DOHH2 (cell line): ENCODE data around the gene PGAM1.
"Not testable (repeated sequence)": the region's sequence is repeated elsewhere in the genome, so short reads cannot be mapped to it uniquely, and the experiment has no call there.

ENCODE experiments used
- H3F3A ChIP-seq: fragments of 200-600 bp; sonication (generic), shearing (Covaris generic); 2 replicates; pipeline ENCODE4 v1.6.0; 2016; ENCODE audit warnings: antibody characterized with exemption, mild to moderate bottlenecking; ENCODE audit not compliant: control insufficient read depth, insufficient read depth
- H3K27ac ChIP-seq: fragments of 200-600 bp; sonication (generic); 2 replicates; pipeline ENCODE4 v1.5.1; 2014; ENCODE audit warnings: low read depth, mild to moderate bottlenecking, low read length, moderate library complexity
- H3K27me3 ChIP-seq: fragments of 200-600 bp; sonication (generic); 2 replicates; pipeline ENCODE4 v1.6.1; 2014; ENCODE audit warnings: mild to moderate bottlenecking, low read length, mixed read lengths; ENCODE audit not compliant: control insufficient read depth
- H3K36me3 ChIP-seq: fragments of 200-600 bp; sonication (generic); 2 replicates; pipeline ENCODE4 v1.6.1; 2014; ENCODE audit warnings: mild to moderate bottlenecking, low read length, moderate library complexity, mixed read lengths; ENCODE audit not compliant: control insufficient read depth
- H3K4me1 ChIP-seq: fragments of 200-600 bp; sonication (generic); 2 replicates; pipeline ENCODE4 v1.6.1; 2014; ENCODE audit warnings: mild to moderate bottlenecking, low read length, mixed read lengths; ENCODE audit not compliant: control insufficient read depth
- H3K4me2 ChIP-seq: fragments of 200-600 bp; sonication (generic); 2 replicates; pipeline ENCODE4 v1.6.0; 2014; ENCODE audit warnings: mild to moderate bottlenecking, low read length, moderate library complexity
- H3K4me3 ChIP-seq: fragments of 200-600 bp; sonication (generic); 2 replicates; pipeline ENCODE4 v1.5.1; 2014; ENCODE audit warnings: mild to moderate bottlenecking, low read length, mixed read lengths
- H3K79me2 ChIP-seq: fragments of 200-600 bp; sonication (generic); 2 replicates; pipeline ENCODE4 v1.6.1; 2014; ENCODE audit warnings: mild to moderate bottlenecking, low read length, mixed read lengths; ENCODE audit not compliant: control insufficient read depth
- H3K9me2 ChIP-seq: fragments of 200-600 bp; sonication (generic); replicated peaks from 2 replicates; pipeline ENCODE4 v1.6.1; 2014; ENCODE audit warnings: mild to moderate bottlenecking, low read length, mixed read lengths; ENCODE audit not compliant: control insufficient read depth
- H3K9me3 ChIP-seq: fragments of 200-600 bp; sonication (generic); 2 replicates; pipeline ENCODE4 v1.6.1; 2014; ENCODE audit warnings: antibody characterized with exemption, low read length, mixed read lengths; ENCODE audit not compliant: control insufficient read depth, insufficient read depth
- H4K20me1 ChIP-seq: fragments of 200-600 bp; sonication (generic); 2 replicates; pipeline ENCODE4 v1.6.0; 2014; ENCODE audit warnings: low read depth, mild to moderate bottlenecking, antibody characterized with exemption, low read length, moderate library complexity; ENCODE audit not compliant: control insufficient read depth, insufficient read depth
- CTCF ChIP-seq: fragments of 200-600 bp; sonication (generic); IDR thresholded peaks from one replicate; pipeline ENCODE4 v1.5.1; 2014; ENCODE audit warnings: antibody characterized with exemption, mild to moderate bottlenecking, low read depth, low read length; ENCODE audit not compliant: poor library complexity, severe bottlenecking
- EZH2phosphoT487 ChIP-seq: fragments of 200-600 bp; sonication (generic); IDR thresholded peaks from 2 replicates; pipeline ENCODE4 v1.6.1; 2017; ENCODE audit warnings: borderline replicate concordance, mild to moderate bottlenecking, antibody characterized with exemption, low read length, moderate library complexity, mixed read lengths

Gene PGAM1

DNA sequence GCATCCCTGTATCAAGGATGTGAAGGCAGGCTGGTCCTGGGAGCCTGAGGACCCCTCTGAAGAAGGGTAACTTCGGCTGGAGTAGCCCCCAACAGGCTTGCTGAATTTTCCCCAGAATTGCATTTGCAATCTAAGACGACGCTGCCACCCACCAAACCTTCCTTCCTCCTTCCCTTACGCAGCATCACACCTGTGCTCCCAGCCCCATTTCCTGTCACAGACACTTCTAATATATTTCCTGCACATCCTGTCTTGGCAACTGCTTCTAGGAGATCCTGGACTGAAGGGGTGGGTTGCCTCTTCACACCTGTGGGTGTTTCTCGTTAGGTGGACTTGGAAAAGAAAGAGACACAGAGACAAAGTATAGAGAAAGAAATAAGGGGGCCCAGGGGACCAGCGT lies 9.4 kb upstream of the PGAM1 start:
- no peaks in the 10 kb centered on the region for H3K9me3 ChIP-seq
- peaks cover 38% of the 10 kb centered on the region for H3K4me1 ChIP-seq
- no peaks in the 10 kb centered on the region for H3K79me2 ChIP-seq
- peak overlapping the region; percentile 54 for H3K4me2 ChIP-seq
- H3K9me2 ChIP-seq, result no peaks in the 10 kb centered on the region
- H3F3A ChIP-seq, result peaks cover 6% of the 10 kb centered on the region
- no peaks in the 10 kb centered on the region for H4K20me1 ChIP-seq
- no peak overlapping the region for H3K27ac ChIP-seq
- no peaks in the 10 kb centered on the region for H3K27me3 ChIP-seq
- H3K36me3 ChIP-seq, result no peaks in the 10 kb centered on the region
- TF ChIP-seq EZH2phosphoT487 (no peak), CTCF (no peak)
- H3K4me3 ChIP-seq, result peak overlapping the region; percentile 20

DNA sequence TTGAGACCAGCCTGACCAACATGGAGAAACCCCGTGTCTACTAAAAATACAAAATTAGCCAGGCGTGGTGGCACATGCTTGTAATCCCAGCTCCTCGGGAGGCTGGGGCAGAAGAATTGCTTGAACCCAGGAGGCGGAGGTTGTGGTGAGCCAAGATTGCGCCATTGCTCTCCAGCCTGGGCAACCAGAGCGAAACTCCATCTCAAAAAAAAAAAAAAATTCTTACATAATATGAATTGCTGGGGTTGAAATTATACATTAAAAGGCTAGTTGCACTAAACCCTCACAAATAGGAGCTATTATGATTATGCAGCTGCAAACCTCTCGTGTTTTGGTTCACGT lies 2.3 kb upstream of the PGAM1 start:
- H3K4me1 ChIP-seq, result peaks cover 41% of the 10 kb centered on the region
- not testable (repeated sequence) for H3K27me3 ChIP-seq, H3K4me2 ChIP-seq, H3K4me3 ChIP-seq, H3K9me2 ChIP-seq, H3K9me3 ChIP-seq, H3K27ac ChIP-seq
- peaks cover 16% of the 10 kb centered on the region for H4K20me1 ChIP-seq
- H3F3A ChIP-seq, result peaks cover 25% of the 10 kb centered on the region
- H3K79me2 ChIP-seq, result peaks cover 34% of the 10 kb centered on the region
- peaks cover 26% of the 10 kb centered on the region for H3K36me3 ChIP-seq

DNA sequence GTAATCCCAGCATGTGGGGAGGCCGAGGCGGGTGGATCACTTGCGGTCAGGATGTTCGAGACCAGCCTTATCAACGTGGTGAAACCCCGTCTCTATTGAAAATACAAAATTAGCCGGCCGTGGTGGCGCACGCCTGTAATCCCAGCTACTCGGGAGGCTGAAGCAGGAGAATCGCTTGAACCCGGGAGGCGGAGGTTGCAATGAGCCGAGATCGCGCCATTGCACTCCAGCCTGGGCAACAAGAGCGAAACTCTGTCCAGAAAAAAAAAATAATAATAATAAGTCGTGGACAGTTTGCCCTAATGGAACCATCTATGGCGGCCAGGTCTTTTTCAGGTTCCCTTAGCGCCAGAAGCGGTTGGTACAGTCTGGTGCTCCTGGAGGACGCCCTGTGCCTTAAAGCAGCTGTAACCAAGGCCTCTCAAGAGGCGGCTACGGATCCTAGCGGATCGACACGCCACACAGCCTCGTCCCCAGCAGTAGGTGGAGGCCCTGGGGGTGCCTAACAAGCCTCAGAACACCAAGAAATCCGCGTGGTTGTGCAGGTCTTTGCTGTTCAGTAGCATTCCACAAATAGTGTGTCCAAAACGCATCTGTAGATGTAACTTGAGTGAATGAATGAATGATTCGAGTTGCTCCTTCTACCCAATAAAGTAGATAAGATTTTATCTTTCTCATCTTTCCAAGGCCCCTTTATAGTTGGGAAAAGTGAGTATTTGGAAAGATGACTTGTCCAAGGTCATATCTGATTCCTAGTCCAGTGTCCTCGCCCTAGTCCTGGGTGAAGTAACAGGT lies 982 bp downstream of the PGAM1 start:
- peak overlapping the region; percentile 82 for H3K4me2 ChIP-seq
- peak overlapping the region; percentile 95 for H3K4me3 ChIP-seq
- H3K4me1 ChIP-seq, result peaks cover 42% of the 10 kb centered on the region
- peak overlapping the region; percentile 73 for H3K27ac ChIP-seq
- H3K79me2 ChIP-seq, result peaks cover 62% of the 10 kb centered on the region
- no peaks in the 10 kb centered on the region for H3K9me3 ChIP-seq
- H4K20me1 ChIP-seq, result peaks cover 21% of the 10 kb centered on the region
- peaks cover 58% of the 10 kb centered on the region for H3K36me3 ChIP-seq
- no peaks in the 10 kb centered on the region for H3K9me2 ChIP-seq
- peaks cover 44% of the 10 kb centered on the region for H3F3A ChIP-seq
- TF ChIP-seq CTCF, result no peak
- no peak for TF ChIP-seq EZH2phosphoT487
- H3K27me3 ChIP-seq, result no peaks in the 10 kb centered on the region

DNA sequence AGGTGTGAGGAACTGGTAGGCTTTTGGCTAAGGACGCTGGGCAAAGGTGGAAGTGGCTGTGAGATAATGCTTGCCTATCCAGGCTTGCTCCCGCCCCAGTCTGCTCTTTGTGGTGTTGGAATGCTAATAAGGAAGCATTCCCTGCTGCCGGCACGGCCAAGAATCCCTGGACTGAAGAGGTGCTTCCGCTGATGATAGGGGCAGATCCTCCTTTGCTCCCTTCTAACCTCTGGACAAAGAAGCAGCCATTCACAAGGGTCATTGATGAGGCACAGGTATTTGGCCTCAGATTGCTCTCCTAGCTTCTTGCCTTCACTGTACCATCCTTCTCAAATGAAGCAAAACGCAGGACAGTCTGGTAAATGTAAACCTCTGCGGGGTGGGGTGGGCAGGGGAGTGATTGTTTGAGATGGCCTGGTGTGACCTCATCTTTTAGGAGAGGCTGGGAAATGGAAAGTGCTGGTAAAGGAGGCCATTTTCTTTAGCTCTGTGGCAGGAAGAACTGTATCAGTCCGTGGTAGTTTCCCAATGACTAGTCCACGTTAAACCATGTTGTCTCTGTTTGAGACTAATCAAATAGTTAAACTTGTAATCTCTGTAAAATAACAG lies 1.7 kb downstream of the PGAM1 start:
- Histone ChIP-seq H3K79me2 (peaks cover 62% of the 10 kb centered on the region), H3K9me2 (no peaks in the 10 kb centered on the region), H3K4me2 (peak overlapping the region; percentile 82), H3K27ac (peak overlapping the region; percentile 73), H3K9me3 (no peaks in the 10 kb centered on the region), H3K27me3 (no peaks in the 10 kb centered on the region), H4K20me1 (peaks cover 21% of the 10 kb centered on the region), H3K4me3 (peak overlapping the region; percentile 95), H3K36me3 (peaks cover 62% of the 10 kb centered on the region), H3K4me1 (peaks cover 42% of the 10 kb centered on the region), H3F3A (peaks cover 46% of the 10 kb centered on the region)
- TF ChIP-seq CTCF (no peak), EZH2phosphoT487 (no peak)
